ENCODE data around the gene MLH1.
A peak's percentile ranks its signal among the peaks of the same experiment; 100 is the strongest.
"Not testable (repeated sequence)": the region's sequence is repeated elsewhere in the genome, so short reads cannot be mapped to it uniquely, and the experiment has no call there.

Gene MLH1

DNA sequence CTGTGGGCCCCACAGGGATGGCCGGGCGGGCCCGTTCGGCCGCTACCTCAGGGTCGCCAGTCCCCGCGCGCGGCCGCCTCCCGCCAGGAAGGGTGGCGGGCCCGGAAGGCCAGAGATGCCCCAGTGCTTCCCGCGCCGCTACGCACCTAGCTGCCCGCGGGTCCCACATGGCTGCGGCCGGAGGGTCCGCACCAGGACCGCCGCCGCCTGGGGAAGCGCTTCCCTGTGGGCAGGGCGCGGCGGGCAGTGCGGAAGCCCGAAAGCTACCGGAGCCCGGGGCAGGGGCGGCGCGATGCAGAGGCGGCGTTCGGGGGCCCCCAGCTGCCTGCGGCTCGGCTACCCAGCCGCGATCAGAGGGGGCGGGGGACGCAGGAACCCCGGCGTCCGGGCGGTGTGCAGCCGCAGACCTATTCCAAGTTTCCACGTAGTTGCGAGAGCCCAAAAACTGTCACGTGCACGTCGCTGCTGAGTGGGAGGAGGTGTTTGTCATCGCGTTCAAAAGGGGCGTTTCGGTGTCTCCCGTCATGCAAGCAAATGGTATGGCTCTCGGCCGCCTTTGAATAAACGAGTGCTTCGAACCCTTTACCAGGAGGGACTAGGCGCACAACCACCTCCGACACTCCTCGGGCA is 48.6 kb upstream of the MLH1 start, which contains the start of gene TRANK1:
Gene TRANK1, minus strand, starts transcription at position 414 of the 630 bp plus-strand sequence. Its CDS starts 245 bp downstream, at position 169.
- Histone ChIP-seq H3K27ac (replicated peaks; ENCODE audit: low read length) (no peak within 1 kb of the TSS), H2AK5ac (ENCODE audit: low read depth, low read length) (peak within 1 kb of the TSS; percentile 72), H3K36me3 (replicated peaks in 1 of 2; ENCODE audit: control insufficient read depth in 2 of 2, insufficient read depth in 2 of 2, low read length in 2 of 2) (no peaks in the 10 kb centered on the region), H3K18ac (ENCODE audit: low read length) (peak within 1 kb of the TSS; percentile 98), H2BK120ac (ENCODE audit: low read depth, low read length) (peak within 1 kb of the TSS; percentile 92), H3K27me3 (ENCODE audit: control insufficient read depth in 3 of 3, insufficient read depth in 3 of 3, low read depth in 1 of 3, low read length in 3 of 3) (peaks cover 3 to 11% (median 3%) of the 10 kb centered on the region in 3 experiments), H4K8ac (ENCODE audit: low read depth, low read length) (peak within 1 kb of the TSS; percentile 99), H2BK15ac (ENCODE audit: low read length) (peak within 1 kb of the TSS; percentile 99), H2BK5ac (ENCODE audit: low read length) (peak within 1 kb of the TSS; percentile 54), H3K23ac (ENCODE audit: low read depth, low read length, poor library complexity) (peak within 1 kb of the TSS; percentile 77), H2BK12ac (ENCODE audit: low read length) (peak within 1 kb of the TSS; percentile 87), H3K4me1 (ENCODE audit: control insufficient read depth in 2 of 2, insufficient read depth in 1 of 2, low read depth in 1 of 2, low read length in 2 of 2) (peaks cover 0 to 5% of the 10 kb centered on the region in 2 donors), H3K9me3 (replicated peaks in 1 of 2; ENCODE audit: control insufficient read depth in 2 of 2, insufficient read depth in 1 of 2, low read depth in 1 of 2, low read length in 2 of 2) (peaks cover 10 to 21% of the 10 kb centered on the region in 2 donors), H3K4ac (ENCODE audit: low read length) (peak within 1 kb of the TSS; percentile 46), H3K9ac (ENCODE audit: low read depth, low read length, poor library complexity) (peak within 1 kb of the TSS; percentile 95), H3K79me1 (ENCODE audit: low read depth, low read length) (peaks cover 3% of the 10 kb centered on the region), H4K91ac (ENCODE audit: low read depth, low read length, poor library complexity) (peak within 1 kb of the TSS; percentile 39), H3K4me2 (ENCODE audit: insufficient read depth, low read length, poor library complexity, severe bottlenecking) (peak within 1 kb of the TSS; percentile 83), H3K14ac (ENCODE audit: low read length) (peak within 1 kb of the TSS; percentile 77), H2AFZ (ENCODE audit: low read length) (peak within 1 kb of the TSS; percentile 80), H3K4me3 (ENCODE audit: low read length in 2 of 2) (peak within 1 kb of the TSS in 1 of 2 donors; percentile 79)
- no peak for DNase-seq (ENCODE audit: low spot score)
- WGBS, 2 donors (ENCODE audit: extremely low coverage in 2 of 2, insufficient read length in 2 of 2, insufficient replicate concordance in 1 of 2): no CpG with 5 or more reads among the region's 68 CpGs

DNA sequence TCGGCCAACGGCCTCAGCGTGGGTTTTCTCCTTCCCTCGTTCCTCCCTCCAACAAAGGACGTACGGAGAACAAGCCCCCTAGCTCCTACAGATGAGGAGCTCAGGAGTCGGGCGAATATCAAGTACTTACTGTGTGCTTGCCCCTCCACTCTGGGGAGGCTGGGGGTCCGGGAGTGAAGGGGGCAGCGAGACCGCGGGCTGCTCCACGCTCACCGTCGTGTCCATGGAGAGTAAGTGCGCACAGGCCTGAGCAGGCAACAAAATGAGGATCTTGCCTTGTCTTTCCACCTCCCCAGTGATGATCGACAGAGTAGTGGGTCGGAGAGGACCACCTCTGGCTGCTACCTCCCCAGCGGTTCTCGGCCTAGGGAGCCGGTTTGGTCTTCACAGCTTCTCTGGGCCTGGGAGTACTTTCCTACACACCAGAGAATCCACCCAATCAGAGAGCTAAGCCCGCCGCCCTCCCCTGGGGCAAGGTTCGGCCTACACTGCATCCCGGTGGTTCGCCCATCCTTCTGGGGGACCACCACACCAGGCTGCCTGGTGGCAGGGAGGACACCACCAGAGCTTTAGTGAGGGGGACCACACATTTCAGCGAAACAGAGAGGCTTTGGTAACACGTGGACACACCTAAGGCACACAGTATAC is 47.9 kb upstream of the MLH1 start:
- Histone ChIP-seq H2BK5ac (ENCODE audit: low read length) (no peak overlapping the region), H2BK120ac (ENCODE audit: low read depth, low read length) (peak overlapping the region; percentile 92), H3K4me2 (ENCODE audit: insufficient read depth, low read length, poor library complexity, severe bottlenecking) (no peak overlapping the region), H3K4me3 (ENCODE audit: low read length in 2 of 2) (no peak overlapping the region), H4K8ac (ENCODE audit: low read depth, low read length) (peak overlapping the region; percentile 99), H3K9me3 (replicated peaks in 1 of 2; ENCODE audit: control insufficient read depth in 2 of 2, insufficient read depth in 1 of 2, low read depth in 1 of 2, low read length in 2 of 2) (peaks cover 10 to 21% of the 10 kb centered on the region in 2 donors), H3K36me3 (replicated peaks in 1 of 2; ENCODE audit: control insufficient read depth in 2 of 2, insufficient read depth in 2 of 2, low read length in 2 of 2) (no peaks in the 10 kb centered on the region), H2AK5ac (ENCODE audit: low read depth, low read length) (peak overlapping the region; percentile 72), H3K4me1 (ENCODE audit: control insufficient read depth in 2 of 2, insufficient read depth in 1 of 2, low read depth in 1 of 2, low read length in 2 of 2) (peaks cover 0 to 5% of the 10 kb centered on the region in 2 donors), H3K18ac (ENCODE audit: low read length) (peak overlapping the region; percentile 72), H3K79me1 (ENCODE audit: low read depth, low read length) (peaks cover 3% of the 10 kb centered on the region), H2AFZ (ENCODE audit: low read length) (peak overlapping the region; percentile 80), H3K23ac (ENCODE audit: low read depth, low read length, poor library complexity) (no peak overlapping the region), H3K27ac (replicated peaks; ENCODE audit: low read length) (no peak overlapping the region), H4K91ac (ENCODE audit: low read depth, low read length, poor library complexity) (peak overlapping the region; percentile 39), H2BK12ac (ENCODE audit: low read length) (peak overlapping the region; percentile 46), H3K4ac (ENCODE audit: low read length) (peak overlapping the region; percentile 27), H3K9ac (ENCODE audit: low read depth, low read length, poor library complexity) (no peak overlapping the region), H3K27me3 (ENCODE audit: control insufficient read depth in 3 of 3, insufficient read depth in 3 of 3, low read depth in 1 of 3, low read length in 3 of 3) (peaks cover 3 to 11% (median 3%) of the 10 kb centered on the region in 3 experiments), H3K14ac (ENCODE audit: low read length) (no peak overlapping the region), H2BK15ac (ENCODE audit: low read length) (peak overlapping the region; percentile 99)
- no CpG with 5 or more reads among the region's 28 CpGs for WGBS, 2 donors (ENCODE audit: extremely low coverage in 2 of 2, insufficient read length in 2 of 2, insufficient replicate concordance in 1 of 2)
- DNase-seq (ENCODE audit: low spot score): no peak

DNA sequence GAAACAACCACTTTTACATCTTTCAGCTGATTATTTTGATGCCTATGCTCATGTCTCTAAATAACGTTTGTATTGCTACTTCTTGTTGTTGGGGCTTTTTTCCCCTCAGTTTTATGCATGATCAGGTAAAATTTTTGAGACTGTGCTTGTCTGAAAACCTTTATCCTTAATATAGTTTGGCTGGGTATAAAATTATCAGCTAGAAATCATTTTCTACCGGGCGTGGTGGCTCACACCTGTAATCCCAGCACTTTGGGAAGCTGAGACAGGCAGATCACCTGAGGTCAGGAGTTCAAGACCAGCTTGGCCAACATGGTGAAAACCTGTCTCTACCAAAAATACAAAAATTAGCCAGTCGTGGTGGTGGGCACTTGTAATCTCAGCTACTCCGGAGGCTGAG is 45.5 kb upstream of the MLH1 start:
- not testable (repeated sequence) for H3K9ac ChIP-seq (ENCODE audit: low read depth, low read length, poor library complexity); H2BK5ac ChIP-seq (ENCODE audit: low read length); H3K4ac ChIP-seq (ENCODE audit: low read length); H4K8ac ChIP-seq (ENCODE audit: low read depth, low read length); H3K14ac ChIP-seq (ENCODE audit: low read length); H2AK5ac ChIP-seq (ENCODE audit: low read depth, low read length); H2BK15ac ChIP-seq (ENCODE audit: low read length); H3K27ac ChIP-seq (replicated peaks; ENCODE audit: low read length); H3K4me3 ChIP-seq (ENCODE audit: low read length in 2 of 2); H3K4me2 ChIP-seq (ENCODE audit: insufficient read depth, low read length, poor library complexity, severe bottlenecking); H2BK120ac ChIP-seq (ENCODE audit: low read depth, low read length); H3K79me1 ChIP-seq (ENCODE audit: low read depth, low read length); H3K4me1 ChIP-seq (ENCODE audit: control insufficient read depth in 2 of 2, insufficient read depth in 1 of 2, low read depth in 1 of 2, low read length in 2 of 2); H2BK12ac ChIP-seq (ENCODE audit: low read length); H4K91ac ChIP-seq (ENCODE audit: low read depth, low read length, poor library complexity); H2AFZ ChIP-seq (ENCODE audit: low read length); H3K23ac ChIP-seq (ENCODE audit: low read depth, low read length, poor library complexity); H3K36me3 ChIP-seq (replicated peaks in 1 of 2; ENCODE audit: control insufficient read depth in 2 of 2, insufficient read depth in 2 of 2, low read length in 2 of 2); H3K18ac ChIP-seq (ENCODE audit: low read length); DNase-seq (ENCODE audit: low spot score)
- H3K27me3 ChIP-seq (ENCODE audit: control insufficient read depth in 3 of 3, insufficient read depth in 3 of 3, low read depth in 1 of 3, low read length in 3 of 3): peaks cover 3 to 11% (median 8%) of the 10 kb centered on the region in 3 experiments
- peaks cover 10 to 21% of the 10 kb centered on the region in 2 donors for H3K9me3 ChIP-seq (replicated peaks in 1 of 2; ENCODE audit: control insufficient read depth in 2 of 2, insufficient read depth in 1 of 2, low read depth in 1 of 2, low read length in 2 of 2)
- WGBS, 2 donors (ENCODE audit: extremely low coverage in 2 of 2, insufficient read length in 2 of 2, insufficient replicate concordance in 1 of 2): no CpG with 5 or more reads among the region's 5 CpGs

DNA sequence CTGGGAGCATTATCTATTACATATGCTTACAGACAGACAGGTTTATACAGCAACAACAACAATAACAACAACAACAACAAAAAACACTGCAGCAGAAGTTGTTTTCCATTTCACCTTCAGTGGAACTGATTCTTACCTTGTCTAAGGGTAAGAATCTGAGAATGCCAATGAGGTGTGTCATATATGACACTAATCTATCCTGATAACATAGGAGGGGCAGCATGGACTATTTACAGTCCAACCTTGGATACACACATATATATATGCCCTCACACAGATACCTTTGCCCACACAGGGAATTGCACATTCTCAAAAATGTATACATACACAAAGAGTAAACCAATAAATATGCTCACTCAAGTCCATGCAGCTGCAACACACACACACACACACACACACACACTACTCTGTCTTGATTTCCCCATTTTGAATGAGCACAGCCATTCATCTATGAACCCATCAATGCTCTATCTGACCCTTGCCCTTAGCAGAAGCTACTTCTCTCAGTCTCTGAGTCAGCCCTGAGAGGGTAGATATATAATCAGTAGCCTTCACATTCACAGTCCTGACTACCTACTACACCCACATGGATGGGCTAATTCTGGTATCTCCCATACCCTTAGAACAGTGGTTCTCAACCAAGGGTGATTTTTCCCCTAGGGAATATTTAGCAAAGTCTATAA is 38.7 kb upstream of the MLH1 start:
- no peak overlapping the region for H3K23ac ChIP-seq (ENCODE audit: low read depth, low read length, poor library complexity)
- H3K4ac ChIP-seq (ENCODE audit: low read length): no peak overlapping the region
- H3K27me3 ChIP-seq (ENCODE audit: control insufficient read depth in 3 of 3, insufficient read depth in 3 of 3, low read depth in 1 of 3, low read length in 3 of 3): peaks cover 0 to 5% (median 0%) of the 10 kb centered on the region in 3 experiments
- no peak overlapping the region for H3K27ac ChIP-seq (replicated peaks; ENCODE audit: low read length)
- H3K9me3 ChIP-seq (replicated peaks in 1 of 2; ENCODE audit: control insufficient read depth in 2 of 2, insufficient read depth in 1 of 2, low read depth in 1 of 2, low read length in 2 of 2): no peaks in the 10 kb centered on the region
- no peak overlapping the region for H3K4me3 ChIP-seq (ENCODE audit: low read length in 2 of 2)
- no peak overlapping the region for H2BK5ac ChIP-seq (ENCODE audit: low read length)
- no peak overlapping the region for H2BK120ac ChIP-seq (ENCODE audit: low read depth, low read length)
- H3K18ac ChIP-seq (ENCODE audit: low read length): no peak overlapping the region
- no peak overlapping the region for H2BK12ac ChIP-seq (ENCODE audit: low read length)
- no peaks in the 10 kb centered on the region for H3K4me1 ChIP-seq (ENCODE audit: control insufficient read depth in 2 of 2, insufficient read depth in 1 of 2, low read depth in 1 of 2, low read length in 2 of 2)
- no peak overlapping the region for H3K14ac ChIP-seq (ENCODE audit: low read length)
- no peaks in the 10 kb centered on the region for H3K79me1 ChIP-seq (ENCODE audit: low read depth, low read length)
- no peak overlapping the region for H4K91ac ChIP-seq (ENCODE audit: low read depth, low read length, poor library complexity)
- no peak overlapping the region for H3K9ac ChIP-seq (ENCODE audit: low read depth, low read length, poor library complexity)
- no peak overlapping the region for H2AK5ac ChIP-seq (ENCODE audit: low read depth, low read length)
- no peak overlapping the region for H4K8ac ChIP-seq (ENCODE audit: low read depth, low read length)
- no peak overlapping the region for H3K4me2 ChIP-seq (ENCODE audit: insufficient read depth, low read length, poor library complexity, severe bottlenecking)
- no peak overlapping the region for H2AFZ ChIP-seq (ENCODE audit: low read length)
- no peaks in the 10 kb centered on the region for H3K36me3 ChIP-seq (replicated peaks in 1 of 2; ENCODE audit: control insufficient read depth in 2 of 2, insufficient read depth in 2 of 2, low read length in 2 of 2)
- no peak for DNase-seq (ENCODE audit: low spot score)
- no peak overlapping the region for H2BK15ac ChIP-seq (ENCODE audit: low read length)

Measured in neuronal stem cell (in vitro differentiated cells).